Activated T-cell treated with anti-CD3 and anti-CD28 coated beads, Interleukin-2, amount 50 U/mL, for 24 hours (primary cell): ENCODE data around the gene RPL7A.
A peak's percentile ranks its signal among the peaks of the same experiment; 100 is the strongest.
"Not testable (repeated sequence)": the region's sequence is repeated elsewhere in the genome, so short reads cannot be mapped to it uniquely, and the experiment has no call there.

ENCODE experiments used
- DNase-seq: peaks from one replicate; pipeline ENCODE4 v3.0.0-alpha.2; 2020
- H3K27ac Mint-ChIP-seq: 2 replicates; pipeline ENCODE4 v1.8.0; 2020; ENCODE audit warnings: mild to moderate bottlenecking, mixed read lengths
- H3K27me3 Mint-ChIP-seq: 2 replicates; pipeline ENCODE4 v1.8.0; 2020; ENCODE audit warnings: mixed read lengths
- H3K36me3 Mint-ChIP-seq: 2 replicates; pipeline ENCODE4 v1.8.0; 2020; ENCODE audit warnings: low read depth, mixed read lengths
- H3K4me1 Mint-ChIP-seq: 2 replicates; pipeline ENCODE4 v1.8.0; 2020; ENCODE audit warnings: low read depth, mixed read lengths
- H3K4me3 Mint-ChIP-seq: 2 replicates; pipeline ENCODE4 v1.8.0; 2020; ENCODE audit warnings: mild to moderate bottlenecking, moderate library complexity, mixed read lengths
- H3K9me3 Mint-ChIP-seq: 2 replicates; pipeline ENCODE4 v1.8.0; 2020; ENCODE audit warnings: mixed read lengths

The RPL7A gene

GRCh38 chr9:133320421-133320881 is 27.6 kb upstream of the RPL7A start:
- Mint-ChIP-seq H3K9me3 (no peaks in the 10 kb centered on the region), H3K27ac (no peak overlapping the region), H3K4me1 (no peaks in the 10 kb centered on the region), H3K27me3 (no peaks in the 10 kb centered on the region), H3K36me3 (no peaks in the 10 kb centered on the region), H3K4me3 (no peak overlapping the region)
- no peak for DNase-seq

GRCh38 chr9:133321411-133321935 is 26.5 kb upstream of the RPL7A start:
- Mint-ChIP-seq H3K4me1 (no peaks in the 10 kb centered on the region), H3K36me3 (no peaks in the 10 kb centered on the region), H3K27ac (no peak overlapping the region), H3K27me3 (no peaks in the 10 kb centered on the region), H3K4me3 (no peak overlapping the region), H3K9me3 (no peaks in the 10 kb centered on the region)
- no peak for DNase-seq

GRCh38 chr9:133322701-133323100 is 25.3 kb upstream of the RPL7A start:
- DNase-seq: no peak
- H3K9me3 Mint-ChIP-seq: no peaks in the 10 kb centered on the region
- H3K36me3 Mint-ChIP-seq: peaks cover 4% of the 10 kb centered on the region
- no peak overlapping the region for H3K4me3 Mint-ChIP-seq
- no peaks in the 10 kb centered on the region for H3K27me3 Mint-ChIP-seq
- H3K4me1 Mint-ChIP-seq: no peaks in the 10 kb centered on the region
- H3K27ac Mint-ChIP-seq: no peak overlapping the region

- H3K27me3 Mint-ChIP-seq: no peaks in the 10 kb centered on the region
- H3K27ac Mint-ChIP-seq: no peak overlapping the region
- H3K4me3 Mint-ChIP-seq: no peak overlapping the region
- no peaks in the 10 kb centered on the region for H3K4me1 Mint-ChIP-seq
- H3K9me3 Mint-ChIP-seq: no peaks in the 10 kb centered on the region
- DNase-seq: no peak
- peaks cover 6% of the 10 kb centered on the region for H3K36me3 Mint-ChIP-seq
Measured at GRCh38 chr9:133323211-133323610, 24.8 kb upstream of the RPL7A start.

- no peaks in the 10 kb centered on the region for H3K9me3 Mint-ChIP-seq
- no peak overlapping the region for H3K4me3 Mint-ChIP-seq
- H3K4me1 Mint-ChIP-seq: no peaks in the 10 kb centered on the region
- no peak overlapping the region for H3K27ac Mint-ChIP-seq
- H3K27me3 Mint-ChIP-seq: no peaks in the 10 kb centered on the region
- no peak for DNase-seq
- H3K36me3 Mint-ChIP-seq: peaks cover 16% of the 10 kb centered on the region
Measured at GRCh38 chr9:133323991-133324703, 23.9 kb upstream of the RPL7A start.

GRCh38 chr9:133327021-133327420 is 21.0 kb upstream of the RPL7A start:
- peaks cover 44% of the 10 kb centered on the region for H3K36me3 Mint-ChIP-seq
- H3K27ac Mint-ChIP-seq, DNase-seq, H3K9me3 Mint-ChIP-seq, H3K27me3 Mint-ChIP-seq, H3K4me3 Mint-ChIP-seq: not testable (repeated sequence)
- H3K4me1 Mint-ChIP-seq: peaks cover 16% of the 10 kb centered on the region

GRCh38 chr9:133327834-133328484 is 20.1 kb upstream of the RPL7A start:
- no peak for DNase-seq
- no peak overlapping the region for H3K4me3 Mint-ChIP-seq
- H3K9me3 Mint-ChIP-seq: no peaks in the 10 kb centered on the region
- H3K27ac Mint-ChIP-seq: no peak overlapping the region
- peaks cover 53% of the 10 kb centered on the region for H3K36me3 Mint-ChIP-seq
- H3K27me3 Mint-ChIP-seq: no peaks in the 10 kb centered on the region
- H3K4me1 Mint-ChIP-seq: peaks cover 21% of the 10 kb centered on the region

- peaks cover 29% of the 10 kb centered on the region for H3K4me1 Mint-ChIP-seq
- not testable (repeated sequence) for H3K27me3 Mint-ChIP-seq, DNase-seq, H3K9me3 Mint-ChIP-seq, H3K4me3 Mint-ChIP-seq
- H3K27ac Mint-ChIP-seq: peak overlapping the region; percentile 22
- H3K36me3 Mint-ChIP-seq: peaks cover 69% of the 10 kb centered on the region
Measured at GRCh38 chr9:133329306-133330156, 18.5 kb upstream of the RPL7A start.

GRCh38 chr9:133331221-133331620 is 16.8 kb upstream of the RPL7A start:
- Mint-ChIP-seq H3K36me3 (peaks cover 86% of the 10 kb centered on the region), H3K27me3 (no peaks in the 10 kb centered on the region), H3K4me1 (peaks cover 40% of the 10 kb centered on the region), H3K27ac (peak overlapping the region; percentile 47), H3K9me3 (no peaks in the 10 kb centered on the region), H3K4me3 (no peak overlapping the region)
- no peak for DNase-seq

- Mint-ChIP-seq H3K4me3 (no peak overlapping the region), H3K27ac (peak overlapping the region; percentile 47), H3K36me3 (peaks cover 92% of the 10 kb centered on the region), H3K9me3 (no peaks in the 10 kb centered on the region), H3K4me1 (peaks cover 46% of the 10 kb centered on the region), H3K27me3 (no peaks in the 10 kb centered on the region)
- no peak for DNase-seq
Measured at GRCh38 chr9:133331641-133332380, 16.2 kb upstream of the RPL7A start.

- H3K27me3 Mint-ChIP-seq: no peaks in the 10 kb centered on the region
- H3K27ac Mint-ChIP-seq: peak overlapping the region; percentile 61
- no peaks in the 10 kb centered on the region for H3K9me3 Mint-ChIP-seq
- H3K4me3 Mint-ChIP-seq: no peak overlapping the region
- DNase-seq: no peak
- H3K4me1 Mint-ChIP-seq: peaks cover 52% of the 10 kb centered on the region
- peaks cover 96% of the 10 kb centered on the region for H3K36me3 Mint-ChIP-seq
Measured at GRCh38 chr9:133332381-133332730, 15.7 kb upstream of the RPL7A start.

GRCh38 chr9:133333011-133333410 is 15.0 kb upstream of the RPL7A start:
- Mint-ChIP-seq H3K27me3 (no peaks in the 10 kb centered on the region), H3K27ac (peak overlapping the region; percentile 61), H3K9me3 (no peaks in the 10 kb centered on the region), H3K4me3 (peak overlapping the region; percentile 25), H3K36me3 (peaks cover 97% of the 10 kb centered on the region), H3K4me1 (peaks cover 56% of the 10 kb centered on the region)
- no peak for DNase-seq

GRCh38 chr9:133333566-133333965 is 14.5 kb upstream of the RPL7A start:
- Mint-ChIP-seq H3K27me3 (no peaks in the 10 kb centered on the region), H3K36me3 (peaks cover 96% of the 10 kb centered on the region), H3K4me1 (peaks cover 56% of the 10 kb centered on the region), H3K27ac (peak overlapping the region; percentile 97), H3K4me3 (peak overlapping the region; percentile 98), H3K9me3 (no peaks in the 10 kb centered on the region)
- no peak for DNase-seq

- peaks cover 96% of the 10 kb centered on the region for H3K36me3 Mint-ChIP-seq
- H3K4me1 Mint-ChIP-seq: peaks cover 56% of the 10 kb centered on the region
- no peaks in the 10 kb centered on the region for H3K27me3 Mint-ChIP-seq
- peak overlapping the region; percentile 97 for H3K27ac Mint-ChIP-seq
- no peaks in the 10 kb centered on the region for H3K9me3 Mint-ChIP-seq
- DNase-seq: no peak
- H3K4me3 Mint-ChIP-seq: peak overlapping the region; percentile 98
Measured at GRCh38 chr9:133334161-133334560, 13.9 kb upstream of the RPL7A start.
